Thoracic aorta (tissue), 2 donors: ENCODE measurements around the gene ZNF740. TPM values are rescaled to one million over a fixed set of nuclear protein-coding genes. Genes with fewer than 3 reads are reported as not detected.

ENCODE experiments used
- ATAC-seq: fragments of 150-250 bp; one replicate; pipeline ENCODE4 v1.8.0; 2017; ENCODE audit warnings: low read depth; ENCODE audit not compliant: insufficient number of reproducible peaks, low FRiP score
- DNase-seq: peaks from one replicate; pipeline ENCODE4 v3.0.0-alpha.2; 2020; ENCODE audit warnings: low spot score
- H3K27ac ChIP-seq, 2 donors: fragments of 200-600 bp; sonication (generic); 1 replicate in 1 of 2; 2 replicates in 1 of 2; pipeline ENCODE4 v1.5.1; 2016; ENCODE audit warnings: mild to moderate bottlenecking in 2 of 2, moderate library complexity in 2 of 2
- H3K27me3 ChIP-seq: fragments of 200-600 bp; sonication (generic); replicated peaks from 2 replicates; pipeline ENCODE4 v1.6.0; 2016; ENCODE audit warnings: mild to moderate bottlenecking; ENCODE audit not compliant: insufficient read depth
- H3K36me3 ChIP-seq: fragments of 200-600 bp; sonication (generic); one replicate; pipeline ENCODE4 v1.5.1; 2016
- H3K4me1 ChIP-seq, 2 donors: fragments of 200-600 bp; sonication (generic); 1 replicate in 1 of 2; 2 replicates in 1 of 2; pipeline versions ENCODE4 v1.5.1 to v1.6.0; 2016; ENCODE audit warnings: low read depth in 2 of 2, mild to moderate bottlenecking in 1 of 2; ENCODE audit not compliant: control insufficient read depth in 1 of 2
- H3K4me3 ChIP-seq: fragments of 200-600 bp; sonication (generic); 2 replicates; pipeline ENCODE4 v1.5.1; 2016; ENCODE audit warnings: mild to moderate bottlenecking
- H3K9me3 ChIP-seq: fragments of 200-600 bp; sonication (generic); 2 replicates; pipeline ENCODE4 v1.5.1; 2016
- total RNA-seq, 2 donors: library from RNA; depleted of rRNA; stranded (reverse); fragments of >200 nt; gene quantifications; one replicate each; pipeline versions ENCODE4 v1.1.0 to v1.2.3, GENCODE V29; 2016
- TF ChIP-seq, protein P1 (sequence below): fragments of 200-600 bp; sonication (generic); IDR thresholded peaks from one replicate; pipeline ENCODE4 v1.5.1; 2019; ENCODE audit warnings: antibody characterized with exemption

Gene ZNF740
- total RNA-seq, 2 donors from 2014 or later = 22.2 to 28.4 TPM

DNA sequence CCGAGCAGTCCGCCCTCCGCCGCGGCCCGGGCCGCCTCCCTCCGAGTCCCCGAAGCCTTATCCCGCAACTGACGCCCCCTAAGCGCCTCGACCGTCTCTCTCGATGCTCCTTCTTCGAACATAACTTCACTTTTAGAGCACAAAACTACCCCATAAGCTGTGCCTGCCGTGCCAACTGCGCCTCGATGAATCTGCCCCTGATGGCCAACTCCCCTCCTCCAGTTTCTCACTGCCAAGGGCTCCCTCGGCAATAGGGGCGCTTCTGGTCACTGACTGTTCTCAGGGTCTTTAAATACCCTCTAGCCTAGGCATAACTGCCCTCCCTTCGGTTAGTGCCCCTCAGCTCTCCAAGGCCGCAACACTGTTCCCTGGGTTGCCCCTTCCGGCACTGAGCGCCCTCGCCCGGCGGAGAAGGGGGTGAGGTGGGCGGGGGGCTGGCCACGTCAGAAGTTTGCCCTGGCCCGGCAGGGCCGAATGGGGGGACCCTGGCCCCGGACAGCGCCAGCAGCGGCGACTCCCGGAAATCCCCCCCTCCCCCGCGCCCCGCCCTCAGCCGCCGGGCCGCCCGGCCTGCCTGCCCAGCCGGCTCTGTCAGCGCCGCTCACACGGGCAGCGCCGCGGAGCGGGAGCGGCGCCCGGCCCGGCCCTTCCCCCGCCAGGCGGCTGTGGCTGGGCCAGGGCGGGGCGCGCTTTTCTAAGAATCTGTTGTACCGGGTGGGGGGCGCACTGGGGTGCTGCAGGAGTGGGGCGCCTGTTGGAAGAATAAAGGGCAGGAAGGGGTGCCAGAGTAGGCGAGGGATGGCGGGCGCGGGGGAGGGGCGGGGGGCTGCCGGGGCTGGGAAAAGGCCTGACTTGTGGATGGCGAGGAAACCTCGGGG, 40.9 kb downstream of the ZNF740 start:
- peaks cover 42 to 65% of the 10 kb centered on the region in 2 donors for H3K4me1 ChIP-seq
- H3K4me3 ChIP-seq = peak overlapping the region; percentile 82
- ATAC-seq (peak; percentile 38), DNase-seq (no peak)
- no peaks in the 10 kb centered on the region for H3K36me3 ChIP-seq
- no peaks in the 10 kb centered on the region for H3K27me3 ChIP-seq
- TF ChIP-seq, protein P1, sequence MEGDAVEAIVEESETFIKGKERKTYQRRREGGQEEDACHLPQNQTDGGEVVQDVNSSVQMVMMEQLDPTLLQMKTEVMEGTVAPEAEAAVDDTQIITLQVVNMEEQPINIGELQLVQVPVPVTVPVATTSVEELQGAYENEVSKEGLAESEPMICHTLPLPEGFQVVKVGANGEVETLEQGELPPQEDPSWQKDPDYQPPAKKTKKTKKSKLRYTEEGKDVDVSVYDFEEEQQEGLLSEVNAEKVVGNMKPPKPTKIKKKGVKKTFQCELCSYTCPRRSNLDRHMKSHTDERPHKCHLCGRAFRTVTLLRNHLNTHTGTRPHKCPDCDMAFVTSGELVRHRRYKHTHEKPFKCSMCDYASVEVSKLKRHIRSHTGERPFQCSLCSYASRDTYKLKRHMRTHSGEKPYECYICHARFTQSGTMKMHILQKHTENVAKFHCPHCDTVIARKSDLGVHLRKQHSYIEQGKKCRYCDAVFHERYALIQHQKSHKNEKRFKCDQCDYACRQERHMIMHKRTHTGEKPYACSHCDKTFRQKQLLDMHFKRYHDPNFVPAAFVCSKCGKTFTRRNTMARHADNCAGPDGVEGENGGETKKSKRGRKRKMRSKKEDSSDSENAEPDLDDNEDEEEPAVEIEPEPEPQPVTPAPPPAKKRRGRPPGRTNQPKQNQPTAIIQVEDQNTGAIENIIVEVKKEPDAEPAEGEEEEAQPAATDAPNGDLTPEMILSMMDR = no peak
- no peaks in the 10 kb centered on the region for H3K9me3 ChIP-seq
- peak overlapping the region; percentile 97 to 99 for H3K27ac ChIP-seq

DNA sequence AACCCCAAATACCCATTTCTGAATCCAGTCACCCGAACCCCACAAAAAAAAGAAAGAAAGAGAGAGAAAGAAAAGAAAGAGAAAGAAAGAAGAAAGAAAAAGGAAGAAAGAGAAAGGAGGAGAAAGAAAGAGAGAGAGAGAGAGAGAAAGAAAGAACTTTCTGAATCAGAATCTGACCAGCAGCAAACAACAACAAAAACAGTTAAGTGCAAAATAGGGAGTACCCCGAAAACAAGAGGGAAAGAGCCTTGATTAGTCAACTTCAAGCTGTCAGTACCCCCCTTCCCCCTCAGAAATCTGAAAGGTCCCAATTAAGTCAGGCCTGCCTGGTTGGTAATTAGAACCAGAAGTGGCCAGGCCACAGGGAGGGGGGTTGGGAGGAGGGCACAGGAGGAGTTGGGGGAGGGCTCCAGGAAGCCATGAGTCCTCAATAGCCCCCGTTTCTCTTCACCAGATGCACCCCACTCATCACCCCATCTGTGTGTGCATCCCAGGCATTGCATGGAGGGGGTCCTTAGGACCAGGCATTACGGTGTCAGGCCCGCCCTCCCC, 41.7 kb downstream of the ZNF740 start:
- no peaks in the 10 kb centered on the region for H3K9me3 ChIP-seq
- peak overlapping the region; percentile 97 to 99 for H3K27ac ChIP-seq
- ATAC-seq (no peak), DNase-seq (no peak)
- H3K4me3 ChIP-seq = peak overlapping the region; percentile 82
- TF ChIP-seq, protein P1 = no peak
- peaks cover 38 to 59% of the 10 kb centered on the region in 2 donors for H3K4me1 ChIP-seq
- no peaks in the 10 kb centered on the region for H3K27me3 ChIP-seq
- peaks cover 3% of the 10 kb centered on the region for H3K36me3 ChIP-seq

DNA sequence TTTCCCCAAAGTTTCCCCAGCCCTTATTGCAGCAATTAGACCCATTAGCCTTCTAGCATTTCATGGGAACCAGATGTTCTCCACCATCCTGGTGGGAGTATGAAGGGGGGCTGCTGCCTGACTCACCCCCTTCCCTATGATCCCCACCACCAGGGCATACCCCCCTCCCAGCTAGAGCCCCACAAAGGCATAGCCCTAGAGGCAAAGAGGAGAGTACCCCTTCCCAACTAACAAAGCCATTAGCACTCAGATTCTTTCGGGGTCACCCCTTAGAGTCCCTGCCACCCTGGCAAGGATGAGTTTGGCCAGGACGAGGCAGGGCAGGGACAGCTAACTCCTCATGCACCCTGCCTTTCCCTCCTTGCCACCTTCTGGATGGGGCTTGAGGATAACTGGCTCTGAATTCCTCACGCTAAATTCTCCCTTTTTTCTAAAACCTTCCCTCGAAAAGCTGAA, 42.3 kb downstream of the ZNF740 start:
- peaks cover 3% of the 10 kb centered on the region for H3K36me3 ChIP-seq
- peak overlapping the region; percentile 97 to 99 for H3K27ac ChIP-seq
- ATAC-seq = no peak
- peak overlapping the region; percentile 4 for H3K4me3 ChIP-seq
- peaks cover 32 to 53% of the 10 kb centered on the region in 2 donors for H3K4me1 ChIP-seq
- TF ChIP-seq, protein P1 = no peak
- H3K9me3 ChIP-seq = no peaks in the 10 kb centered on the region
- no peak for DNase-seq
- H3K27me3 ChIP-seq = no peaks in the 10 kb centered on the region

DNA sequence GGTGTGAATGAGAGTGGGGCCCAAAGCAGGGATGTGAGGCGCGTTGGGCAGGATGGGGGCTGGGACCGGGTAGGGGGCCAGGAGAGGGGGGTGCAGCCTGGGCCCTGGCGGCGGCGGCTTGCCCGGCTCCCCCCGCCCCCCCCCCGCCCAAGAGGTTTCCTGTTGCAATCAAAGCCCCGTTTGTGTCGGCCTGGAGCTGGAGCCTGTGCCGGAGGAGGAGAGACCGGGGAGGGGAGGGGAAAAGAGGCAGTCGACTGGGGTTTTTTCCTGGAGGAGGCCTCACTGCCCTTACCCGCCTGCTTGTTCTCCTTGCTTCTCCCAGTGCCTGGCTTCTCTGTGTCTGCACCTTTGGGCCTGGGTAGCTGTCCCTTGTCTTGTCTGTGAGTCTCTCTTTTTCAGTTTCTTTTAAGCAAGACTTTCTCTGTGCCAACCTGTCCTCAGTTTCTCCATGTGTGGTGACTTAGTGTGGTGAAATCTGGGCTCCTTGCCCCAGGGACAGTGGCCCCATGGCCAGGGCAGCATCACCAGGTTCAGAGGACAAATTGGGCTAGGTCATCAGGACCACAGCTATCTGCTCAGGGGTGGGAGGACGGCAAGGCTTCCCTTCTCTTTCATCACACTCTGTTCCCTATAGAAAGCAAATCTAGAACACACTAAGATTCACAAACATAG, 43.0 kb downstream of the ZNF740 start:
- Histone ChIP-seq H3K27ac (peak overlapping the region; percentile 97 to 99), H3K36me3 (peaks cover 3% of the 10 kb centered on the region), H3K9me3 (no peaks in the 10 kb centered on the region), H3K4me3 (peak overlapping the region; percentile 4), H3K27me3 (no peaks in the 10 kb centered on the region), H3K4me1 (peaks cover 26 to 49% of the 10 kb centered on the region in 2 donors)
- DNase-seq (no peak), ATAC-seq (no peak)
- TF ChIP-seq, protein P1 = no peak
